ENCODE measurements around the gene REM1. TPM values are rescaled to one million over a fixed set of nuclear protein-coding genes. Genes with fewer than 3 reads are reported as not detected.

The REM1 gene
- total RNA-seq (2021; ENCODE audit: unreplicated experiment) (not detected), Bru-seq, nascent RNA (not detected), BruChase-seq, experiment 1, labeled RNA remaining after a 6-hour chase (not detected), BruChase-seq, experiment 2, labeled RNA remaining after a 2-hour chase (not detected)
- polyA plus RNA-seq (2012), result not detected in 2 replicates
- long read RNA-seq, result 0 reads

- H2AFZ ChIP-seq (ENCODE audit: low read depth, low read length, poor library complexity, severe bottlenecking), result no peak within 1 kb of the TSS
- H3K4me1 ChIP-seq (ENCODE audit: control insufficient read depth in 1 of 2, insufficient read depth in 2 of 2, low read length in 2 of 2), result no peaks in the 10 kb centered on the region
- H3K27ac ChIP-seq (ENCODE audit: low read depth, low read length), result no peak within 1 kb of the TSS
- no peaks in the 10 kb centered on the region for H3K9me3 ChIP-seq (ENCODE audit: control insufficient read depth in 1 of 2, insufficient read depth in 1 of 2, low read depth in 1 of 2, low read length in 2 of 2)
- no peaks in the 10 kb centered on the region for H3K27me3 ChIP-seq (ENCODE audit: insufficient read depth, low read length)
- RAD21 ChIA-PET (ENCODE audit: low non-redundant PET in 1 of 2, low total read pairs in 2 of 2, uncharacterized antibody in 2 of 2, unreplicated experiment in 2 of 2), result no interaction called here
- intact Hi-C loops (cut with micrococcal nuclease), result no loop called here
- no peaks in the 10 kb centered on the region for H4K20me1 ChIP-seq (ENCODE audit: insufficient read depth)
- CTCF ChIA-PET, result interaction anchor here (1.1 kb wide), 1 partner anchor 28 kb away, joined by 5 read pairs; no protein-coding TSS in a partner anchor
- no peak for ATAC-seq
- TF ChIP-seq ELF1 (IDR thresholded peaks at IDR 0.05; ENCODE audit: borderline replicate concordance, low read depth) (no peak), TCF7L2 (IDR thresholded peaks at IDR 0.05; ENCODE audit: borderline replicate concordance, extremely low read depth, insufficient read depth, insufficient read length) (no peak), FOSL1 (IDR thresholded peaks at IDR 0.05; ENCODE audit: low read depth) (no peak), SRF (IDR thresholded peaks at IDR 0.05; ENCODE audit: low read depth) (no peak), ZFX (IDR thresholded peaks at IDR 0.05) (no peak), CEBPB (IDR thresholded peaks at IDR 0.05; ENCODE audit: low read depth) (no peak)
- TF ChIP-seq, protein P1, sequence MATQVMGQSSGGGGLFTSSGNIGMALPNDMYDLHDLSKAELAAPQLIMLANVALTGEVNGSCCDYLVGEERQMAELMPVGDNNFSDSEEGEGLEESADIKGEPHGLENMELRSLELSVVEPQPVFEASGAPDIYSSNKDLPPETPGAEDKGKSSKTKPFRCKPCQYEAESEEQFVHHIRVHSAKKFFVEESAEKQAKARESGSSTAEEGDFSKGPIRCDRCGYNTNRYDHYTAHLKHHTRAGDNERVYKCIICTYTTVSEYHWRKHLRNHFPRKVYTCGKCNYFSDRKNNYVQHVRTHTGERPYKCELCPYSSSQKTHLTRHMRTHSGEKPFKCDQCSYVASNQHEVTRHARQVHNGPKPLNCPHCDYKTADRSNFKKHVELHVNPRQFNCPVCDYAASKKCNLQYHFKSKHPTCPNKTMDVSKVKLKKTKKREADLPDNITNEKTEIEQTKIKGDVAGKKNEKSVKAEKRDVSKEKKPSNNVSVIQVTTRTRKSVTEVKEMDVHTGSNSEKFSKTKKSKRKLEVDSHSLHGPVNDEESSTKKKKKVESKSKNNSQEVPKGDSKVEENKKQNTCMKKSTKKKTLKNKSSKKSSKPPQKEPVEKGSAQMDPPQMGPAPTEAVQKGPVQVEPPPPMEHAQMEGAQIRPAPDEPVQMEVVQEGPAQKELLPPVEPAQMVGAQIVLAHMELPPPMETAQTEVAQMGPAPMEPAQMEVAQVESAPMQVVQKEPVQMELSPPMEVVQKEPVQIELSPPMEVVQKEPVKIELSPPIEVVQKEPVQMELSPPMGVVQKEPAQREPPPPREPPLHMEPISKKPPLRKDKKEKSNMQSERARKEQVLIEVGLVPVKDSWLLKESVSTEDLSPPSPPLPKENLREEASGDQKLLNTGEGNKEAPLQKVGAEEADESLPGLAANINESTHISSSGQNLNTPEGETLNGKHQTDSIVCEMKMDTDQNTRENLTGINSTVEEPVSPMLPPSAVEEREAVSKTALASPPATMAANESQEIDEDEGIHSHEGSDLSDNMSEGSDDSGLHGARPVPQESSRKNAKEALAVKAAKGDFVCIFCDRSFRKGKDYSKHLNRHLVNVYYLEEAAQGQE (IDR thresholded peaks at IDR 0.05; ENCODE audit: low read depth), result no peak
- TF ChIP-seq, protein P2, sequence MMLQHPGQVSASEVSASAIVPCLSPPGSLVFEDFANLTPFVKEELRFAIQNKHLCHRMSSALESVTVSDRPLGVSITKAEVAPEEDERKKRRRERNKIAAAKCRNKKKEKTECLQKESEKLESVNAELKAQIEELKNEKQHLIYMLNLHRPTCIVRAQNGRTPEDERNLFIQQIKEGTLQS (IDR thresholded peaks at IDR 0.05), result no peak
- TF ChIP-seq, protein P3, sequence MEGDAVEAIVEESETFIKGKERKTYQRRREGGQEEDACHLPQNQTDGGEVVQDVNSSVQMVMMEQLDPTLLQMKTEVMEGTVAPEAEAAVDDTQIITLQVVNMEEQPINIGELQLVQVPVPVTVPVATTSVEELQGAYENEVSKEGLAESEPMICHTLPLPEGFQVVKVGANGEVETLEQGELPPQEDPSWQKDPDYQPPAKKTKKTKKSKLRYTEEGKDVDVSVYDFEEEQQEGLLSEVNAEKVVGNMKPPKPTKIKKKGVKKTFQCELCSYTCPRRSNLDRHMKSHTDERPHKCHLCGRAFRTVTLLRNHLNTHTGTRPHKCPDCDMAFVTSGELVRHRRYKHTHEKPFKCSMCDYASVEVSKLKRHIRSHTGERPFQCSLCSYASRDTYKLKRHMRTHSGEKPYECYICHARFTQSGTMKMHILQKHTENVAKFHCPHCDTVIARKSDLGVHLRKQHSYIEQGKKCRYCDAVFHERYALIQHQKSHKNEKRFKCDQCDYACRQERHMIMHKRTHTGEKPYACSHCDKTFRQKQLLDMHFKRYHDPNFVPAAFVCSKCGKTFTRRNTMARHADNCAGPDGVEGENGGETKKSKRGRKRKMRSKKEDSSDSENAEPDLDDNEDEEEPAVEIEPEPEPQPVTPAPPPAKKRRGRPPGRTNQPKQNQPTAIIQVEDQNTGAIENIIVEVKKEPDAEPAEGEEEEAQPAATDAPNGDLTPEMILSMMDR (IDR thresholded peaks at IDR 0.05 in 2 of 3, conservative IDR thresholded peaks at IDR 0.05 in 1 of 3; ENCODE audit: borderline replicate concordance in 1 of 3, insufficient read depth in 1 of 3, low read depth in 2 of 3, low read length in 2 of 3), result no peak
- DNase-seq (ENCODE audit: low read depth, low spot score), result no peak
- no peak within 1 kb of the TSS for H3K4me2 ChIP-seq (ENCODE audit: low read length)
- no peaks in the 10 kb centered on the region for H3K9me2 ChIP-seq (ENCODE audit: insufficient read depth)
- no peaks in the 10 kb centered on the region for H3K79me2 ChIP-seq (ENCODE audit: insufficient read depth, low read length)
- H3K4me3 ChIP-seq (replicated peaks in 1 of 2; ENCODE audit: low read depth in 1 of 2, low read length in 2 of 2), result no peak within 1 kb of the TSS
- POLR2A ChIA-PET, result no interaction called here
- BruUV-seq (replicated peaks), result no TSS peak
- H3K36me3 ChIP-seq (ENCODE audit: control insufficient read depth in 1 of 2, insufficient read depth in 2 of 2, low read length in 2 of 2), result no peaks in the 10 kb centered on the region
- H3K9ac ChIP-seq (ENCODE audit: low read length), result no peak within 1 kb of the TSS
Observed at GRCh38 chr20:31474758-31475427, at the start of gene REM1, which contains the start of gene DEFB124. TSS of gene REM1 (plus strand) at chr20:31475288. CDS start at chr20:31476446, 1,158 bp downstream. TSS of gene DEFB124 (minus strand) at chr20:31475127. CDS start at chr20:31473013, 2,114 bp downstream.
